Measurements from ENCODE around the gene SIX2.

SIX2 gene

GRCh38 chr2:45024097-45024496, 14.8 kb upstream of the SIX2 start:
- no peak for DNase-seq (ENCODE audit: low read depth, low spot score)
- Histone ChIP-seq H3K4me3 (ENCODE audit: low read length) (no peak overlapping the region), H3K4me1 (ENCODE audit: control insufficient read depth, insufficient read depth, low read length) (no peaks in the 10 kb centered on the region), H3K9me3 (ENCODE audit: control insufficient read depth, insufficient read depth, low read length) (no peaks in the 10 kb centered on the region), H3K36me3 (ENCODE audit: control insufficient read depth, insufficient read depth, low read length) (no peaks in the 10 kb centered on the region), H3K27me3 (ENCODE audit: control insufficient read depth, insufficient read depth, low read length) (no peaks in the 10 kb centered on the region), H3K27ac (ENCODE audit: low read length) (no peak overlapping the region)
- WGBS (ENCODE audit: insufficient coverage, insufficient read length) = no CpG with 5 or more reads among the region's 5 CpGs

- 0 out of 2 replicates have a peak, but pooled peaks cover 1% of the 10 kb centered on the region for H3K27me3 ChIP-seq (ENCODE audit: control insufficient read depth, insufficient read depth, low read length)
- H3K4me3 ChIP-seq (ENCODE audit: low read length) = no peak overlapping the region
- H3K4me1 ChIP-seq (ENCODE audit: control insufficient read depth, insufficient read depth, low read length) = no peaks in the 10 kb centered on the region
- no peak for DNase-seq (ENCODE audit: low read depth, low spot score)
- H3K36me3 ChIP-seq (ENCODE audit: control insufficient read depth, insufficient read depth, low read length) = no peaks in the 10 kb centered on the region
- H3K27ac ChIP-seq (ENCODE audit: low read length) = no peak overlapping the region
- no peaks in the 10 kb centered on the region for H3K9me3 ChIP-seq (ENCODE audit: control insufficient read depth, insufficient read depth, low read length)
- whole genome bisulfite sequencing (ENCODE audit: insufficient coverage, insufficient read length) = no CpG with 5 or more reads among the region's 3 CpGs
Observed at GRCh38 chr2:45020439-45020838, 11.2 kb upstream of the SIX2 start.

- peaks cover 8% of the 10 kb centered on the region; the same call in 1 of the 2 replicates for H3K27me3 ChIP-seq (ENCODE audit: control insufficient read depth, insufficient read depth, low read length)
- H3K36me3 ChIP-seq (ENCODE audit: control insufficient read depth, insufficient read depth, low read length) = no peaks in the 10 kb centered on the region
- no peak for DNase-seq (ENCODE audit: low read depth, low spot score)
- WGBS (ENCODE audit: insufficient coverage, insufficient read length) = no CpG with 5 or more reads among the region's 1 CpG
- peaks cover 3% of the 10 kb centered on the region; the same call in 1 of the 2 replicates for H3K4me1 ChIP-seq (ENCODE audit: control insufficient read depth, insufficient read depth, low read length)
- no peak overlapping the region for H3K27ac ChIP-seq (ENCODE audit: low read length)
- no peak overlapping the region for H3K4me3 ChIP-seq (ENCODE audit: low read length)
- H3K9me3 ChIP-seq (ENCODE audit: control insufficient read depth, insufficient read depth, low read length) = no peaks in the 10 kb centered on the region
Observed at GRCh38 chr2:45018023-45018422, 8.8 kb upstream of the SIX2 start.

GRCh38 chr2:45014831-45015230, 5.6 kb upstream of the SIX2 start:
- Histone ChIP-seq H3K4me1 (ENCODE audit: control insufficient read depth, insufficient read depth, low read length) (peaks cover 7% of the 10 kb centered on the region; the same call in 1 of the 2 replicates), H3K27me3 (ENCODE audit: control insufficient read depth, insufficient read depth, low read length) (peaks cover 35% of the 10 kb centered on the region), H3K36me3 (ENCODE audit: control insufficient read depth, insufficient read depth, low read length) (no peaks in the 10 kb centered on the region), H3K27ac (ENCODE audit: low read length) (no peak overlapping the region), H3K9me3 (ENCODE audit: control insufficient read depth, insufficient read depth, low read length) (no peaks in the 10 kb centered on the region), H3K4me3 (ENCODE audit: low read length) (no peak overlapping the region)
- no peak for DNase-seq (ENCODE audit: low read depth, low spot score)
- WGBS (ENCODE audit: insufficient coverage, insufficient read length) = no CpG with 5 or more reads among the region's 7 CpGs

- no CpG with 5 or more reads among the region's 57 CpGs for WGBS (ENCODE audit: insufficient coverage, insufficient read length)
- no peaks in the 10 kb centered on the region for H3K9me3 ChIP-seq (ENCODE audit: control insufficient read depth, insufficient read depth, low read length)
- DNase-seq (ENCODE audit: low read depth, low spot score) = no peak
Observed at GRCh38 chr2:45014016-45014702, 4.9 kb upstream of the SIX2 start.

GRCh38 chr2:45013229-45014015, 4.2 kb upstream of the SIX2 start:
- Histone ChIP-seq H3K9me3 (ENCODE audit: control insufficient read depth, insufficient read depth, low read length) (no peaks in the 10 kb centered on the region), H3K4me3 (ENCODE audit: low read length) (peak overlapping the region; percentile 67; the same call in 1 of the 2 replicates), H3K36me3 (ENCODE audit: control insufficient read depth, insufficient read depth, low read length) (no peaks in the 10 kb centered on the region), H3K4me1 (ENCODE audit: control insufficient read depth, insufficient read depth, low read length) (peaks cover 10% of the 10 kb centered on the region), H3K27ac (ENCODE audit: low read length) (no peak overlapping the region), H3K27me3 (ENCODE audit: control insufficient read depth, insufficient read depth, low read length) (peaks cover 40% of the 10 kb centered on the region)
- no peak for DNase-seq (ENCODE audit: low read depth, low spot score)
- WGBS (ENCODE audit: insufficient coverage, insufficient read length) = no CpG with 5 or more reads among the region's 83 CpGs

More at GRCh38 chr2:45014016-45014702, 4.9 kb upstream of the SIX2 start:
- Histone ChIP-seq H3K36me3 (ENCODE audit: control insufficient read depth, insufficient read depth, low read length) (no peaks in the 10 kb centered on the region), H3K4me1 (ENCODE audit: control insufficient read depth, insufficient read depth, low read length) (peaks cover 7% of the 10 kb centered on the region; the same call in 1 of the 2 replicates), H3K27me3 (ENCODE audit: control insufficient read depth, insufficient read depth, low read length) (peaks cover 35% of the 10 kb centered on the region), H3K27ac (ENCODE audit: low read length) (no peak overlapping the region), H3K4me3 (ENCODE audit: low read length) (peak overlapping the region; percentile 67; the same call in 1 of the 2 replicates)

GRCh38 chr2:45012733-45013132, 3.5 kb upstream of the SIX2 start:
- H3K9me3 ChIP-seq (ENCODE audit: control insufficient read depth, insufficient read depth, low read length) = no peaks in the 10 kb centered on the region

GRCh38 chr2:45011621-45012602, 2.7 kb upstream of the SIX2 start:
- no peak for DNase-seq (ENCODE audit: low read depth, low spot score)
- Histone ChIP-seq H3K27me3 (ENCODE audit: control insufficient read depth, insufficient read depth, low read length) (peaks cover 55% of the 10 kb centered on the region), H3K9me3 (ENCODE audit: control insufficient read depth, insufficient read depth, low read length) (no peaks in the 10 kb centered on the region), H3K27ac (ENCODE audit: low read length) (no peak overlapping the region), H3K4me3 (ENCODE audit: low read length) (no peak overlapping the region), H3K36me3 (ENCODE audit: control insufficient read depth, insufficient read depth, low read length) (no peaks in the 10 kb centered on the region), H3K4me1 (ENCODE audit: control insufficient read depth, insufficient read depth, low read length) (peaks cover 11% of the 10 kb centered on the region)
- WGBS (ENCODE audit: insufficient coverage, insufficient read length) = no CpG with 5 or more reads among the region's 10 CpGs

More at GRCh38 chr2:45012733-45013132, 3.5 kb upstream of the SIX2 start:
- no peak overlapping the region for H3K27ac ChIP-seq (ENCODE audit: low read length)
- no peaks in the 10 kb centered on the region for H3K36me3 ChIP-seq (ENCODE audit: control insufficient read depth, insufficient read depth, low read length)
- H3K27me3 ChIP-seq (ENCODE audit: control insufficient read depth, insufficient read depth, low read length) = peaks cover 46% of the 10 kb centered on the region
- H3K4me1 ChIP-seq (ENCODE audit: control insufficient read depth, insufficient read depth, low read length) = peaks cover 11% of the 10 kb centered on the region
- no peak overlapping the region for H3K4me3 ChIP-seq (ENCODE audit: low read length)
- DNase-seq (ENCODE audit: low read depth, low spot score) = no peak
- no CpG with 5 or more reads among the region's 13 CpGs for WGBS (ENCODE audit: insufficient coverage, insufficient read length)

GRCh38 chr2:45011121-45011520, 1.9 kb upstream of the SIX2 start:
- WGBS (ENCODE audit: insufficient coverage, insufficient read length) = no CpG with 5 or more reads among the region's 3 CpGs
- Histone ChIP-seq H3K4me3 (ENCODE audit: low read length) (no peak overlapping the region), H3K27me3 (ENCODE audit: control insufficient read depth, insufficient read depth, low read length) (peaks cover 63% of the 10 kb centered on the region), H3K9me3 (ENCODE audit: control insufficient read depth, insufficient read depth, low read length) (no peaks in the 10 kb centered on the region), H3K4me1 (ENCODE audit: control insufficient read depth, insufficient read depth, low read length) (peaks cover 11% of the 10 kb centered on the region), H3K36me3 (ENCODE audit: control insufficient read depth, insufficient read depth, low read length) (no peaks in the 10 kb centered on the region), H3K27ac (ENCODE audit: low read length) (no peak overlapping the region)
- no peak for DNase-seq (ENCODE audit: low read depth, low spot score)

GRCh38 chr2:45010702-45011012, 1.4 kb upstream of the SIX2 start:
- H3K36me3 ChIP-seq (ENCODE audit: control insufficient read depth, insufficient read depth, low read length) = no peaks in the 10 kb centered on the region
- WGBS (ENCODE audit: insufficient coverage, insufficient read length) = no CpG with 5 or more reads among the region's 5 CpGs
- H3K27ac ChIP-seq (ENCODE audit: low read length) = no peak overlapping the region
- peaks cover 67% of the 10 kb centered on the region for H3K27me3 ChIP-seq (ENCODE audit: control insufficient read depth, insufficient read depth, low read length)
- H3K4me3 ChIP-seq (ENCODE audit: low read length) = no peak overlapping the region; the same call in 1 of the 2 replicates
- H3K9me3 ChIP-seq (ENCODE audit: control insufficient read depth, insufficient read depth, low read length) = no peaks in the 10 kb centered on the region
- DNase-seq (ENCODE audit: low read depth, low spot score) = no peak
- H3K4me1 ChIP-seq (ENCODE audit: control insufficient read depth, insufficient read depth, low read length) = peaks cover 11% of the 10 kb centered on the region
